Cardiac muscle cell (in vitro differentiated cells and primary cell): ENCODE measurements around the gene ACY1. TPM values are rescaled to one million over a fixed set of nuclear protein-coding genes. Genes with fewer than 3 reads are reported as not detected.
"Not testable (repeated sequence)": the region's sequence is repeated elsewhere in the genome, so short reads cannot be mapped to it uniquely, and the experiment has no call there.

Experiments used
- DNase-seq, 2 donors: peaks; one replicate each; pipeline versions ENCODE4 v3.0.0 to v3.0.0-alpha.2; 2010 to 2017; ENCODE audit warnings: low read depth in 1 of 2, low spot score in 1 of 2
- H3K27ac ChIP-seq: fragments of 200-600 bp; sonication (generic); 2 replicates; pipeline ENCODE4 v1.5.1; 2016
- H3K27me3 ChIP-seq: fragments of 200-600 bp; sonication (generic); 2 replicates; pipeline ENCODE4 v1.6.0; 2016; ENCODE audit warnings: control low read depth
- H3K36me3 ChIP-seq: fragments of 200-600 bp; sonication (generic); 2 replicates; pipeline ENCODE4 v1.5.1; 2016; ENCODE audit warnings: control low read depth
- H3K4me1 ChIP-seq: fragments of 200-600 bp; sonication (generic); 2 replicates; pipeline ENCODE4 v1.8.1; 2017; ENCODE audit warnings: low read depth, mild to moderate bottlenecking, mixed run types
- H3K4me3 ChIP-seq: fragments of 200-600 bp; sonication (generic); 2 replicates; pipeline ENCODE4 v1.5.1; 2016; ENCODE audit warnings: mild to moderate bottlenecking
- H3K9me3 ChIP-seq: fragments of 200-600 bp; sonication (generic); 2 replicates; pipeline ENCODE4 v1.5.1; 2017; ENCODE audit warnings: low read depth, mild to moderate bottlenecking, control low read depth
- CTCF ChIP-seq: IDR thresholded peaks from 2 replicates; pipeline ENCODE4 v1.5.1; 2012; ENCODE audit warnings: low read depth, mild to moderate bottlenecking, low read length
- polyA plus RNA-seq: library from polyadenylated mRNA; unstranded; fragments of >200 nt; fragmentation: Nextera tagmentation; extraction: Ambion mirVana; gene quantifications from 2 replicates; pipeline ENCODE4 v1.2.1, GENCODE V29; 2016
- total RNA-seq: library from RNA; depleted of rRNA; stranded (reverse); fragments of >200 nt; gene quantifications from 2 replicates; pipeline ENCODE4 v1.2.3, GENCODE V29; 2016

Gene ACY1
- total and polyA plus RNA-seq, 2 experiments from 2014 or later: 87.7 to 125 TPM

GRCh38 chr3:52029535-52029934 lies 46.2 kb downstream of the ACY1 start:
- H3K9me3 ChIP-seq: no peaks in the 10 kb centered on the region
- peaks cover 50% of the 10 kb centered on the region for H3K4me1 ChIP-seq
- H3K27me3 ChIP-seq: no peaks in the 10 kb centered on the region

GRCh38 chr3:52030714-52031310 lies 47.5 kb downstream of the ACY1 start:
- no peak for TF ChIP-seq CTCF
- no peaks in the 10 kb centered on the region for H3K36me3 ChIP-seq
- peaks cover 43% of the 10 kb centered on the region for H3K4me1 ChIP-seq
- no peaks in the 10 kb centered on the region for H3K9me3 ChIP-seq
- H3K27me3 ChIP-seq: no peaks in the 10 kb centered on the region
- peak overlapping the region; percentile 4 for H3K27ac ChIP-seq
- DNase-seq: no peak
- no peak overlapping the region for H3K4me3 ChIP-seq

More at GRCh38 chr3:52029535-52029934, 46.2 kb downstream of the ACY1 start:
- Histone ChIP-seq H3K36me3 (no peaks in the 10 kb centered on the region), H3K4me3 (no peak overlapping the region), H3K27ac (peak overlapping the region; percentile 50)
- TF ChIP-seq CTCF: no peak
- DNase-seq: no peak

- no peaks in the 10 kb centered on the region for H3K27me3 ChIP-seq
- no peak for DNase-seq
- no peaks in the 10 kb centered on the region for H3K36me3 ChIP-seq
- H3K9me3 ChIP-seq: no peaks in the 10 kb centered on the region
- peaks cover 40% of the 10 kb centered on the region for H3K4me1 ChIP-seq
- no peak for TF ChIP-seq CTCF
- peak overlapping the region; percentile 4 for H3K27ac ChIP-seq
- H3K4me3 ChIP-seq: no peak overlapping the region
These were observed 48.6 kb downstream of the ACY1 start for GRCh38 chr3:52031896-52032295.

GRCh38 chr3:52032702-52033408 lies 49.5 kb downstream of the ACY1 start:
- no peak for DNase-seq
- TF ChIP-seq CTCF: no peak
- Histone ChIP-seq H3K9me3 (no peaks in the 10 kb centered on the region), H3K27ac (peak overlapping the region; percentile 43), H3K27me3 (no peaks in the 10 kb centered on the region), H3K4me3 (no peak overlapping the region), H3K36me3 (no peaks in the 10 kb centered on the region), H3K4me1 (peaks cover 41% of the 10 kb centered on the region)

GRCh38 chr3:52033748-52034147 lies 50.4 kb downstream of the ACY1 start:
- not testable (repeated sequence) for H3K36me3 ChIP-seq, H3K4me3 ChIP-seq, H3K27ac ChIP-seq, H3K27me3 ChIP-seq, H3K9me3 ChIP-seq, DNase-seq
- peaks cover 40% of the 10 kb centered on the region for H3K4me1 ChIP-seq

- no peaks in the 10 kb centered on the region for H3K36me3 ChIP-seq
- H3K9me3 ChIP-seq: no peaks in the 10 kb centered on the region
- no peak overlapping the region for H3K4me3 ChIP-seq
- no peak for TF ChIP-seq CTCF
- no peak for DNase-seq
- H3K27me3 ChIP-seq: no peaks in the 10 kb centered on the region
- H3K27ac ChIP-seq: no peak overlapping the region
- peaks cover 35% of the 10 kb centered on the region for H3K4me1 ChIP-seq
These were observed 50.9 kb downstream of the ACY1 start for GRCh38 chr3:52034212-52034611.
